HEK293 (cell line): ENCODE data around the gene RPTN.
"Not testable (repeated sequence)": the region's sequence is repeated elsewhere in the genome, so short reads cannot be mapped to it uniquely, and the experiment has no call there.

Source experiments
- CTCF ChIA-PET: fragments of 350-600 bp; formaldehyde crosslinking; extraction: SDS; loops from one replicate; lab custom pipeline; 2021; ENCODE audit warnings: antibody characterized with exemption; lab: Yijun Ruan, JAX
- POLR2A ChIA-PET: fragments of 300-600 bp; formaldehyde crosslinking; extraction: SDS; loops from one replicate; lab custom pipeline; 2020; ENCODE audit warnings: antibody characterized with exemption, inconsistent platforms; lab: Yijun Ruan, JAX
- H3K27ac ChIP-seq: fragments of 200-500 bp; sonication (Bioruptor generic); 2 replicates; pipeline ENCODE4 v1.5.1; 2014; ENCODE audit warnings: low read depth, low read length, control low read depth, inconsistent platforms; ENCODE audit errors: extremely low read depth
- H3K36me3 ChIP-seq, 2 experiments: fragments of 200-500 bp in 1 of 2; sonication (Bioruptor generic) in 1 of 2; 1 replicate in 1 of 2; 2 replicates in 1 of 2; pipeline ENCODE4 v1.5.1; 2014 to 2017; ENCODE audit warnings: inconsistent platforms in 2 of 2, low read length in 2 of 2; ENCODE audit not compliant: control insufficient read depth in 2 of 2, insufficient read depth in 1 of 2
- H3K4me1 ChIP-seq: fragments of 200-500 bp; sonication (Bioruptor generic); 2 replicates; pipeline ENCODE4 v1.5.1; 2014; ENCODE audit warnings: mild to moderate bottlenecking, low read length, inconsistent platforms; ENCODE audit not compliant: control insufficient read depth, insufficient read depth
- H3K4me3 ChIP-seq: 2 replicates; pipeline ENCODE4 v1.5.1; 2011; ENCODE audit warnings: low read depth, mild to moderate bottlenecking, control low read depth, low read length, moderate library complexity
- H3K9me3 ChIP-seq: fragments of 200-500 bp; sonication (Bioruptor generic); 2 replicates; pipeline ENCODE4 v1.5.1; 2014; ENCODE audit warnings: low read depth, low read length, inconsistent platforms; ENCODE audit not compliant: control insufficient read depth, insufficient read depth
- BCL11A ChIP-seq: fragments of 450-650 bp; formaldehyde crosslinking; IDR thresholded peaks from 2 replicates; pipeline ENCODE4 v1.5.1; 2016; ENCODE audit warnings: low read depth, missing biosample characterization, missing genetic modification characterization
- GFI1B ChIP-seq: fragments of 450-650 bp; formaldehyde crosslinking; IDR thresholded peaks from 2 replicates; pipeline ENCODE4 v1.5.1; 2016; ENCODE audit warnings: missing biosample characterization, missing genetic modification characterization
- HIC1 ChIP-seq: fragments of 450-650 bp; formaldehyde crosslinking; IDR thresholded peaks from 2 replicates; pipeline ENCODE4 v1.5.1; 2016; ENCODE audit warnings: missing biosample characterization, missing genetic modification characterization
- HOXA7 ChIP-seq: sonication (generic); formaldehyde crosslinking; IDR thresholded peaks from 2 replicates; pipeline ENCODE4 v1.8.1; 2022; ENCODE audit warnings: missing genetic modification reagents, borderline replicate concordance
- KLF1 ChIP-seq: fragments of 450-650 bp; formaldehyde crosslinking; IDR thresholded peaks from 2 replicates; pipeline ENCODE4 v1.5.1; 2016; ENCODE audit warnings: missing biosample characterization, missing genetic modification characterization
- PBX3 ChIP-seq: sonication (generic); formaldehyde crosslinking; IDR thresholded peaks from 2 replicates; pipeline ENCODE4 v1.8.1; 2022; ENCODE audit warnings: mild to moderate bottlenecking, moderate library complexity, missing genetic modification reagents
- PRDM2 ChIP-seq: fragments of 450-650 bp; formaldehyde crosslinking; IDR thresholded peaks from 2 replicates; pipeline ENCODE4 v1.5.1; 2016; ENCODE audit warnings: missing biosample characterization, missing genetic modification characterization, borderline replicate concordance
- SETDB1 ChIP-seq: IDR thresholded peaks from one replicate; pipeline ENCODE4 v1.6.1; 2017; ENCODE audit warnings: mild to moderate bottlenecking, low read length, moderate library complexity, mixed read lengths; ENCODE audit not compliant: insufficient read length
- SP3 ChIP-seq: fragments of 450-650 bp; formaldehyde crosslinking; IDR thresholded peaks from 2 replicates; pipeline ENCODE4 v1.5.1; 2016; ENCODE audit warnings: missing biosample characterization, missing genetic modification characterization
- SP7 ChIP-seq: fragments of 450-650 bp; formaldehyde crosslinking; IDR thresholded peaks from 2 replicates; pipeline ENCODE4 v1.5.1; 2016; ENCODE audit warnings: missing biosample characterization, missing genetic modification characterization
- ZBTB17 ChIP-seq: fragments of 450-650 bp; formaldehyde crosslinking; IDR thresholded peaks from 2 replicates; pipeline ENCODE4 v1.5.1; 2016; ENCODE audit warnings: missing biosample characterization, missing genetic modification characterization
- ZNF174 ChIP-seq: fragments of 450-650 bp; formaldehyde crosslinking; IDR thresholded peaks from 2 replicates; pipeline ENCODE4 v1.5.0; 2017; ENCODE audit warnings: missing biosample characterization, mild to moderate bottlenecking, missing genetic modification characterization
- ZNF26 ChIP-seq: fragments of 450-650 bp; formaldehyde crosslinking; IDR thresholded peaks from 2 replicates; pipeline ENCODE4 v1.5.1; 2016; ENCODE audit warnings: missing biosample characterization, missing genetic modification characterization
- ZNF292 ChIP-seq: fragments of 450-650 bp; formaldehyde crosslinking; IDR thresholded peaks from 2 replicates; pipeline ENCODE4 v1.5.1; 2016; ENCODE audit warnings: low read depth, missing biosample characterization, missing genetic modification characterization, borderline replicate concordance
- ZNF37A ChIP-seq: fragments of 450-650 bp; IDR thresholded peaks from 2 replicates; pipeline ENCODE4 v1.5.1; 2018; ENCODE audit warnings: missing biosample characterization, missing genetic modification characterization
- ZNF660 ChIP-seq: fragments of 450-650 bp; IDR thresholded peaks from 2 replicates; pipeline ENCODE4 v1.5.1; 2018; ENCODE audit warnings: missing biosample characterization, mild to moderate bottlenecking, missing genetic modification characterization
- ZNF692 ChIP-seq: fragments of 450-650 bp; formaldehyde crosslinking; IDR thresholded peaks from 2 replicates; pipeline ENCODE4 v1.5.1; 2016; ENCODE audit warnings: missing biosample characterization, missing genetic modification characterization
- ZNF76 ChIP-seq: fragments of 450-650 bp; formaldehyde crosslinking; IDR thresholded peaks from 2 replicates; pipeline ENCODE4; 2016; ENCODE audit warnings: low read depth, missing biosample characterization, missing genetic modification characterization, borderline replicate concordance
- ZNF837 ChIP-seq: fragments of 450-650 bp; formaldehyde crosslinking; IDR thresholded peaks from 2 replicates; pipeline ENCODE4 v1.5.1; 2016; ENCODE audit warnings: missing biosample characterization, missing genetic modification characterization
- ZSCAN18 ChIP-seq: fragments of 450-650 bp; formaldehyde crosslinking; IDR thresholded peaks from 2 replicates; pipeline ENCODE4 v1.5.1; 2016; ENCODE audit warnings: missing biosample characterization, missing genetic modification characterization

The RPTN gene

GRCh38 chr1:152144674-152145183 lies 14.3 kb downstream of the RPTN start:
- CTCF ChIA-PET, POLR2A ChIA-PET, H3K4me1 ChIP-seq, H3K27ac ChIP-seq, H3K36me3 ChIP-seq, H3K9me3 ChIP-seq, H3K4me3 ChIP-seq: not testable (repeated sequence)

GRCh38 chr1:152143150-152143887 lies 15.7 kb downstream of the RPTN start:
- ChIA-PET POLR2A (no interaction called here), CTCF (interaction anchor here (0.6 to 1.5 kb wide), 4 partner anchors 29 to 204 kb away, joined by 3 to 9 read pairs (median 4); no protein-coding TSS in a partner anchor)
- no peaks in the 10 kb centered on the region for H3K9me3 ChIP-seq
- H3K4me3 ChIP-seq = no peak overlapping the region
- no peak overlapping the region for H3K27ac ChIP-seq
- H3K36me3 ChIP-seq = no peaks in the 10 kb centered on the region
- no peaks in the 10 kb centered on the region for H3K4me1 ChIP-seq
- TF ChIP-seq SP3 (tag by site-specific recombination) = no peak
- no peak for TF ChIP-seq BCL11A (tag by site-specific recombination)
- no peak for TF ChIP-seq GFI1B
- TF ChIP-seq ZNF26 (tag by site-specific recombination) = no peak
- TF ChIP-seq ZNF692 (tag by site-specific recombination) = no peak
- no peak for TF ChIP-seq ZNF292 (tag by site-specific recombination)
- TF ChIP-seq ZNF660 = no peak
- TF ChIP-seq PRDM2 (tag by site-specific recombination) = no peak
- no peak for TF ChIP-seq ZNF37A (tag by site-specific recombination)
- TF ChIP-seq ZSCAN18 = no peak
- no peak for TF ChIP-seq SETDB1
- TF ChIP-seq ZNF837 (tag by site-specific recombination) = no peak
- TF ChIP-seq HOXA7 = no peak
- no peak for TF ChIP-seq HIC1 (tag by site-specific recombination)
- TF ChIP-seq KLF1 (tag by site-specific recombination) = no peak
- TF ChIP-seq ZNF76 (tag by site-specific recombination) = no peak
- TF ChIP-seq PBX3 (CRISPR knock-in tag) = no peak
- no peak for TF ChIP-seq ZNF174 (tag by site-specific recombination)
- no peak for TF ChIP-seq ZBTB17 (tag by site-specific recombination)
- no peak for TF ChIP-seq SP7 (tag by site-specific recombination)
